Right ventricle myocardium inferior (tissue), 1 donor: ENCODE measurements around the gene AURKAIP1. TPM values are rescaled to one million over a fixed set of nuclear protein-coding genes. Genes with fewer than 3 reads are reported as not detected.
A peak's percentile ranks its signal among the peaks of the same experiment; 100 is the strongest.

Experiments
- ATAC-seq: fragments of 200-7000 bp; cut with Tn5 transposase; one replicate; pipeline ENCODE4 v1.9.1; 2020; ENCODE audit warnings: mild to moderate bottlenecking, moderate library complexity
- DNase-seq: peaks from one replicate; pipeline ENCODE4 v3.0.0; 2021; ENCODE audit errors: missing footprints
- intact Hi-C: fragments of 100-400 bp; cut with DNase I; formaldehyde crosslinking; loops from one replicate; pipeline ENCODE4 v1.11.0; 2022
- total RNA-seq: library from RNA; stranded (reverse); fragmentation: NEBNext Ultra II Directional; extraction: Animal tissue kit (Norgen Biotek cat#: 25700); gene quantifications from one replicate; pipeline ENCODE4 v1.2.1, GENCODE V29; 2021
- donor health status: DM: no; HTN: yes; CAD: no; lungs with severe emphysema.

The AURKAIP1 gene
- total RNA-seq, 1 donor from 2014 or later: 265 TPM

DNA sequence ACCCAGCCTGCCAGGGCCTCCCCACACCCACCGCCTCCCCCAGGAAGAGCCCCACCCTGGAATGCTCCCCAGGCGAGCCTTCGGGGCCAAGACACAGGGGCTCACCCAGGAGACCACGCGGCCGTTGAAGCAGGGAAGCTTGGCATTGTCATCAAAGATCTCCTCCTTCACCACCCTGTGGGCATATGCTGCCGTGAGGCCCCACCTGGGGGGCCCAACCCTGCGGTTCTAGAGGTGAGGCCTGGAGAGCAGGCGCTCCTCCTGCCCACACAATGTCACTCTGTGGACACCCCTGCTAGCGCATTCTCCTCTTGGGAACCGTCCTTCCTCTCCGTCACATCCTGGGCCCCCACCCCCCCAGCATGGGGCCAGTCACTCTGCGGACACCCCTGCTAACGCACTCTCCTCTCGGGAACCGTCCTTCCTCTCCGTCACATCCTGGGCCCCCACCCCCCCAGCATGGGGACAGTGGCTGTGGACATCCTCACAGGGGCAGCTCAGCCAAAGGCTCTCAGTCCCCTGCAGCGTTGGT lies 32.4 kb downstream of the AURKAIP1 start:
- ATAC-seq (no peak), DNase-seq (no peak)
- intact Hi-C loops: no loop called here

DNA sequence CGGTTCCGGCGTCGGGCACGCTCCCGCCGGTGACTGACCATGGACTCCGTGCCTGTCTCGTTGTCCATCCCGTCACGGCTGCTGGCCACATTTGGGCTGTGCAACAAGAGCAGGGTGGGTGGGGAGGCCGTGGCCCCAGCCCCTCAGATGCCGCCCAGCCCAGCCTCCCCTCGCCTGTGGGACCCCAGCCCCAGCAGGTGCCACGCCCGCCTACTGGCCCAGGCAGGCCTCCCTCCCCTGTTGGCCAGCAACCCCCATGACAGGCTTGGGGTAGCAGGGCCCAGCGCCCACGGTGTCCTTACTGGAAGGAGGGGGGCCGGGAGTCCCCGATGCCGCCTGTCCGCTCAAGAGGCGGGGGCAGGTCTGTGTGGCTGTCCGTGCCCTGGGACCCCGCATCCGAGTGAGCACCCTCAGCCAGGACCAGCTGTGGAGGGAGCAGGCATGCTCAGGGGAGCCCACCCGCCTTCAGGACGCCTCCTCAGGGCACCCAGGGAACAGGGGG lies 32.9 kb downstream of the AURKAIP1 start:
- ATAC-seq (no peak), DNase-seq (no peak)
- intact Hi-C loops: no loop called here

DNA sequence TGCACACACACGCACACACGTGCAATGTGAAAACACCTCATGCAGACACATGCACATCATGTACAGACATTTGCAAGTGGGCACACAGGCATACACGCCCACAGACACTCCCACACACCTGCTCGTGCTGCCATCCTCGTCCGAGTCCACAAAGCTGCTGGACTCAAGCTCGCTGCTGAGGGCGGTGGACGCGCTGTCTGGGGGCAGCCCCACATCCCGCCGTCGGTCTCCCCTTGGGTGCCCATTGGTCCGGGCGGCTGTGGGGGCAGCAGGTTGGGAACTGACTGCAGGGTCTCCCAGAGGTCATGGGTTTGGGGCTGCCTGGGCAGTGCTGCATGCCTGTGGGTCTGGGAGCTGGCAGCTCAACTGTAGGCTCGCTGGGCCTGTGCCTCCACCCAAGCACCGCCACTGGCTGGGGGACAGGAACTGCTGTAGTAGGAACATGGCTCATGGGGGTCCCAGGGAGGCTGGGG lies 33.4 kb downstream of the AURKAIP1 start:
- no peak for ATAC-seq
- intact Hi-C loops: no loop called here
- DNase-seq: no peak

GRCh38 chr1:1340791-1341548 lies 34.0 kb downstream of the AURKAIP1 start:
- DNase-seq: no peak
- intact Hi-C loops: no loop called here
- ATAC-seq: no peak

GRCh38 chr1:1340185-1340584 lies 34.8 kb downstream of the AURKAIP1 start:
- intact Hi-C loops: no loop called here
- no peak for ATAC-seq
- no peak for DNase-seq

- no peak for DNase-seq
- intact Hi-C loops: no loop called here
- no peak for ATAC-seq
These were observed 36.7 kb downstream of the AURKAIP1 start for GRCh38 chr1:1338278-1338677.

DNA sequence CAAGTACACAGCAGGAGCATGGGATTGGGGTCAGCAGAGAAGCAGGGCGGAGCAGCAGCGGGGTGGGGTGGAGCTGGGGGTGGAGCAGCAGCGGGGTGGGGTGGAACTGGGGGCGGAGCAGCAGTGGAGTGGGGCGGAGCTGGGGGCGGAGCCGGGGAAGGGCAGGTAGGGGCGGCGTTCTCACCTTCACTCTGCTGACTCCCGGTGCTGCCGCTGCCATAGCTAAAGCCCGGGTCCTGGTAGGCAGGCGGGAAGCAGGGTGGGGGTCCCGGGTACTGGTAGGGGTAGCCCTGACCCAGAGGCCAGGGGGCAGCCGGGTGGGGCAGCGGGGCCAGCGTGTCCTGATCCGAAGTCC lies 37.2 kb downstream of the AURKAIP1 start:
- DNase-seq (no peak), ATAC-seq (no peak)
- intact Hi-C loops: no loop called here

DNA sequence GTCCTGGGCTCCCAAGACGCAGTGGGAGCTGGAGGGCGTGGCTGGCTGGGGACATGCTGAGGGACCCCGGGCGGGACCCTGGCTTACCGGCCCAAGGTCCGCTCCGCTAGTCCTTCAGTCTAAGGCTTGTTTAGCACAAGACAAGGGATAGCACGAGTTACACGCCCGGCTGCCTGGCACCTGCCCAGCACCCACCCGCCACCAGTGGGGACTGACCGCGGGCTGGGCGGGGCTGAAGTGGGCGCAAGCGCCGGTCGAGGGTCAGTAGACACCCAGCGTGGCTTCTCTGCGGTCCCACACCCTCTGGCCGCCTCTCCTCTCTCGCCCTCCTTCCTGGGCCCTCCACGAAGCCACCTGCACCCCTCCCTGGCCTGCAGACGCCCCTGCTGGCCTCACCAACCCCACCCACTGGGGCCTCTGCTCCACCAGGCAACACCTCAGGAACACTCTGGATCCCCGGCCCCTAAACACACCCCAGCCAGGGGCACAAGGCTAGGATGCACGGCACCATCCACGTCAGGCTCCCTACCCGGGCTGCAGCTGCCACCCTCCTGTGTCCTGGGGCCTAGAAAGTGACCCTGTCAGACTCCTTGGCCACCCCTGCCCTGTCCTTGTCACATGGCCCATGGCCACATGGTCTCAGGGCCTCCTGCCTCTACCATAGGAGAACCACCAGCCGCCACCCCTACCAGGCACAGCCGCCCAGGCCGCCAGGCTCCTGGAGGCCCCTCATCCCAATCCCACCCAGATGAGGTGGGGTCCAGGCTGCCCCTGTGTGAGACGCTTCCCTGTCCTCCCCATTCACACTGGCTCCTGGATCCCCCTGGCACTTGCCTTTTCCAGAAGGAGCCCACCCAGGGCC lies 37.8 kb downstream of the AURKAIP1 start:
- intact Hi-C loops: no loop called here
- ATAC-seq (no peak), DNase-seq (no peak)

DNA sequence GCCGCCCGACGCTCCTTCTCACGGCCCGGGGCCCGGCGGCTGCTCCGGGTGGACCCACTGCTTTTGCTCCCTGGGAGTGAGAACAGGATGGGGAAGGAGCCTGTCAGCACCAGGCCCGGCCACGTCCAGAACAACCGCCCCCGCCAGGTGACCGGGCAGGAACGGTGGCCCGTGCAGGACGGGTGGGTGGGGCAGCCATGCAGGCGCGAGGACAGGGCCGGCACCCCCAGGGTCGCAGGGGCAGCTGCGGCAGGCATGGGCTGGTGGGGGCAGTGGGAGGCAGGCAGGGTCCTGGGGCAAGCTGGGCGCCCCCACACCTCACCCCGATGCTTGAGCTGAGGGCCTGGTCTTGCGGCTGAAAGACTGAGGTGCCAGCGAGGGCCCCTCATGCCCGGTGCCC lies 38.6 kb downstream of the AURKAIP1 start:
- no peak for DNase-seq
- intact Hi-C loops: no loop called here
- no peak for ATAC-seq

GRCh38 chr1:1335792-1336248 lies 39.2 kb downstream of the AURKAIP1 start:
- intact Hi-C loops: no loop called here
- DNase-seq (no peak), ATAC-seq (no peak)

GRCh38 chr1:1335283-1335682 lies 39.7 kb downstream of the AURKAIP1 start:
- DNase-seq (no peak), ATAC-seq (no peak)
- intact Hi-C loops: no loop called here

DNA sequence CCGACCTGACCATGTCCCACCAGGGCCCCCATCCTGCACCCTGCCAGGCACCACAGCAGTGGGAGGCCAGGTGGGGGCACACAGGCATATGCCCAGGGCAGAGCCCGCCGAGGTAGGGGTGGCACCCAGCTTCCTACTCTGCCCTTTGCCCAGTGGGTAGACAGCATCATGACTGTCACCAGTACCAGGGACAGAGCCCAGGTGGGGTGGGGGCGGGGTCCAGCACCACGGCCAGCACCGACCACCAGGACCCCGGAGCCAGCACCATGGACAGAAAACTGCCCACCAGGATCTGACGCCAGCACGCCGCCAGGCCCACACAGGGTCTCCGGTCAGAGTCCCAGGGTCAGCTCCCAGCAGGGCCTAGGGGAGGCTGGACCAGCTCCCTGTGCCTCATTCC lies 40.2 kb downstream of the AURKAIP1 start:
- DNase-seq (no peak), ATAC-seq (no peak)
- intact Hi-C loops: no loop called here

DNA sequence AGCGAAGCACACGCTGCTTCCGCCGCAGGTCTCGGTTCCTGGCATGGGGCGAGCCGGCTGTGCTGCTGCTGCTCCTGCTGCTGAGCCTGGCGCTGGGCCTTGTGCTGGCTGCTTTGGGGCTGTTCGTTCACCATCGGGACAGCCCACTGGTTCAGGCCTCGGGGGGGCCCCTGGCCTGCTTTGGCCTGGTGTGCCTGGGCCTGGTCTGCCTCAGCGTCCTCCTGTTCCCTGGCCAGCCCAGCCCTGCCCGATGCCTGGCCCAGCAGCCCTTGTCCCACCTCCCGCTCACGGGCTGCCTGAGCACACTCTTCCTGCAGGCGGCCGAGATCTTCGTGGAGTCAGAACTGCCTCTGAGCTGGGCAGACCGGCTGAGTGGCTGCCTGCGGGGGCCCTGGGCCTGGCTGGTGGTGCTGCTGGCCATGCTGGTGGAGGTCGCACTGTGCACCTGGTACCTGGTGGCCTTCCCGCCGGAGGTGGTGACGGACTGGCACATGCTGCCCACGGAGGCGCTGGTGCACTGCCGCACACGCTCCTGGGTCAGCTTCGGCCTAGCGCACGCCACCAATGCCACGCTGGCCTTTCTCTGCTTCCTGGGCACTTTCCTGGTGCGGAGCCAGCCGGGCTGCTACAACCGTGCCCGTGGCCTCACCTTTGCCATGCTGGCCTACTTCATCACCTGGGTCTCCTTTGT lies 41.3 kb downstream of the AURKAIP1 start:
- no peak for DNase-seq

GRCh38 chr1:1332774-1333480 lies 42.1 kb downstream of the AURKAIP1 start:
- ATAC-seq (no peak), DNase-seq (no peak)
- intact Hi-C loops: no loop called here

More for the DNA sequence above, 41.3 kb downstream of the AURKAIP1 start:
- ATAC-seq: peak; percentile 11
- intact Hi-C loops: no loop called here

- DNase-seq: no peak
- intact Hi-C loops: no loop called here
- no peak for ATAC-seq
These were observed 42.8 kb downstream of the AURKAIP1 start for GRCh38 chr1:1332031-1332755.

- ATAC-seq: no peak
These were observed 43.7 kb downstream of the AURKAIP1 start, which contains the start of gene TAS1R3 for GRCh38 chr1:1331068-1331965. Gene TAS1R3 (plus strand): TSS chr1:1331280. CDS start chr1:1331346, 66 bp downstream.

More at GRCh38 chr1:1331068-1331965, 43.7 kb downstream of the AURKAIP1 start, which contains the start of gene TAS1R3:
- DNase-seq: no peak
- intact Hi-C loops: no loop called here
